ENCODE data around the gene ZNF324. TPM values are rescaled to one million over a fixed set of nuclear protein-coding genes. Genes with fewer than 3 reads are reported as not detected.
A peak's percentile ranks its signal among the peaks of the same experiment; 100 is the strongest.

The ZNF324 gene
- total and polyA plus RNA-seq, 2 of the 13 experiments (the other 11 are each of a cell fraction or from before 2014, with no cell fraction given): 1.1 to 4.7 TPM

DNA sequence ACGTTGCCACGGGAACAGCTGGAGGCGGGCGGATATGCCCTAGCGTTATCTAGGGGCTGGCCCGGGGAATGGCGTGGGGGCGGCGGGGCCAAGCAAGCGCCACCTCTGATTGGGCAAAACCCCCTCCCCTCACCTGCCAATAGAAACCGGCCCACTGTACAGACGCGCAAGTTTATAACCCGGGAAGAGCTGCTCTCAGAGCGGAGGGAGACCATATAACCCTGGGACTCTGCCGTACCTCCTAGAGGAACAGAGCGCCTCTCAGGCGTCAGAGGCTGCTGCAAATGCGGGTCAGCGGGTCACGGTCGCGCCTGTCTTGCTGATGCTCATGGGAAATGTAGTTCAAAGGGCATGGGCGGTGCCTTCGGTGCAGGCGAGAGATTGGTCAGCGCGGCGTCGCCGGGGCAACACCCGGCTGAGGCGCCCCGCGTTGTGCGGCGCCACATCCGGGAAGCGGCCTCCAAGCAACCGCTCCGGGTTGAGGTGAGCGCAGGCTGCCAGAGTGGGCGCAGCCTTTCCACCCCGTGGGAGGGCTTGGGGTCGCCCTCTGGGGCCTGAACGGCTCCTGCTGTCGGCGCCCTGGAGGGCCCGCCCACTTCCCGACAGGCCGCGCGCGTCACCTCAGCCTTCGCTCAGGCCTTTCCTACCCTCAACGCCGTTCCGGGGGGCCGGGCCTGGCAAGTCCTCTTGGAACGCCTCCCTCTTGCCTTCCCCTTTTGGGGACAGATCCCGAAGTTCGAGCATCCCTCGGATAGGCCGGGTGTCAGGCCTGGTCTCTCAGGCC is 9.0 kb downstream of the ZNF324 start, which contains the start of gene ZNF446 (continued):
- TF ChIP-seq, protein P1, sequence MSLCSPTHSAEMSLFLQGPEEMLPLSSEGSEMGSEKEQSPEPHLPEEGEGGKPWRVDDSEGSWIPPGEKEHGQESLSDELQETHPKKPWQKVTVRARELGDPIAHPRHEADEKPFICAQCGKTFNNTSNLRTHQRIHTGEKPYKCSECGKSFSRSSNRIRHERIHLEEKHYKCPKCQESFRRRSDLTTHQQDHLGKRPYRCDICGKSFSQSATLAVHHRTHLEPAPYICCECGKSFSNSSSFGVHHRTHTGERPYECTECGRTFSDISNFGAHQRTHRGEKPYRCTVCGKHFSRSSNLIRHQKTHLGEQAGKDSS (CRISPR knock-in tag; IDR thresholded peaks at IDR 0.05; ENCODE audit: borderline replicate concordance, low read depth): no peak; the same call in 1 of the 2 replicates
- TF ChIP-seq, protein P2, sequence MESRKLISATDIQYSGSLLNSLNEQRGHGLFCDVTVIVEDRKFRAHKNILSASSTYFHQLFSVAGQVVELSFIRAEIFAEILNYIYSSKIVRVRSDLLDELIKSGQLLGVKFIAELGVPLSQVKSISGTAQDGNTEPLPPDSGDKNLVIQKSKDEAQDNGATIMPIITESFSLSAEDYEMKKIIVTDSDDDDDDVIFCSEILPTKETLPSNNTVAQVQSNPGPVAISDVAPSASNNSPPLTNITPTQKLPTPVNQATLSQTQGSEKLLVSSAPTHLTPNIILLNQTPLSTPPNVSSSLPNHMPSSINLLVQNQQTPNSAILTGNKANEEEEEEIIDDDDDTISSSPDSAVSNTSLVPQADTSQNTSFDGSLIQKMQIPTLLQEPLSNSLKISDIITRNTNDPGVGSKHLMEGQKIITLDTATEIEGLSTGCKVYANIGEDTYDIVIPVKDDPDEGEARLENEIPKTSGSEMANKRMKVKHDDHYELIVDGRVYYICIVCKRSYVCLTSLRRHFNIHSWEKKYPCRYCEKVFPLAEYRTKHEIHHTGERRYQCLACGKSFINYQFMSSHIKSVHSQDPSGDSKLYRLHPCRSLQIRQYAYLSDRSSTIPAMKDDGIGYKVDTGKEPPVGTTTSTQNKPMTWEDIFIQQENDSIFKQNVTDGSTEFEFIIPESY (CRISPR knock-in tag; IDR thresholded peaks at IDR 0.05): no peak
- TF ChIP-seq POGZ (CRISPR knock-in tag; IDR thresholded peaks at IDR 0.05) (0 out of 2 replicates have a peak, but pooled peaks have one; percentile 9), PCBP1 (IDR thresholded peaks at IDR 0.05; ENCODE audit: borderline replicate concordance, low read depth, low read length) (0 out of 2 replicates have a peak, but pooled peaks have one; percentile 36), KAT8 (CRISPR knock-in tag; IDR thresholded peaks at IDR 0.05) (peak; percentile 76), NFYB (CRISPR knock-in tag; IDR thresholded peaks at IDR 0.05) (peak; percentile 83), YEATS4 (CRISPR knock-in tag; IDR thresholded peaks at IDR 0.05; ENCODE audit: borderline replicate concordance) (peak; percentile 71), ZNF572 (CRISPR knock-in tag; IDR thresholded peaks at IDR 0.05) (peak; percentile 45; the same call in 1 of the 2 replicates), MIER3 (CRISPR knock-in tag; IDR thresholded peaks at IDR 0.05; ENCODE audit: borderline replicate concordance) (0 out of 2 replicates have a peak, but pooled peaks have one; percentile 1), SOX5 (CRISPR knock-in tag; IDR thresholded peaks at IDR 0.05; ENCODE audit: borderline replicate concordance) (peak; percentile 2; the same call in 1 of the 2 replicates), ZSCAN21 (CRISPR knock-in tag; IDR thresholded peaks at IDR 0.05; ENCODE audit: borderline replicate concordance) (peak; percentile 54)
- TF ChIP-seq, protein P3, sequence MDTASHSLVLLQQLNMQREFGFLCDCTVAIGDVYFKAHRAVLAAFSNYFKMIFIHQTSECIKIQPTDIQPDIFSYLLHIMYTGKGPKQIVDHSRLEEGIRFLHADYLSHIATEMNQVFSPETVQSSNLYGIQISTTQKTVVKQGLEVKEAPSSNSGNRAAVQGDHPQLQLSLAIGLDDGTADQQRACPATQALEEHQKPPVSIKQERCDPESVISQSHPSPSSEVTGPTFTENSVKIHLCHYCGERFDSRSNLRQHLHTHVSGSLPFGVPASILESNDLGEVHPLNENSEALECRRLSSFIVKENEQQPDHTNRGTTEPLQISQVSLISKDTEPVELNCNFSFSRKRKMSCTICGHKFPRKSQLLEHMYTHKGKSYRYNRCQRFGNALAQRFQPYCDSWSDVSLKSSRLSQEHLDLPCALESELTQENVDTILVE (CRISPR knock-in tag; IDR thresholded peaks at IDR 0.05): no peak
- TF ChIP-seq, protein P4, sequence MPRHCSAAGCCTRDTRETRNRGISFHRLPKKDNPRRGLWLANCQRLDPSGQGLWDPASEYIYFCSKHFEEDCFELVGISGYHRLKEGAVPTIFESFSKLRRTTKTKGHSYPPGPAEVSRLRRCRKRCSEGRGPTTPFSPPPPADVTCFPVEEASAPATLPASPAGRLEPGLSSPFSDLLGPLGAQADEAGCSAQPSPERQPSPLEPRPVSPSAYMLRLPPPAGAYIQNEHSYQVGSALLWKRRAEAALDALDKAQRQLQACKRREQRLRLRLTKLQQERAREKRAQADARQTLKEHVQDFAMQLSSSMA (CRISPR knock-in tag; IDR thresholded peaks at IDR 0.05): no peak
- TF ChIP-seq, protein P5, sequence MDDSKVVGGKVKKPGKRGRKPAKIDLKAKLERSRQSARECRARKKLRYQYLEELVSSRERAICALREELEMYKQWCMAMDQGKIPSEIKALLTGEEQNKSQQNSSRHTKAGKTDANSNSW (CRISPR knock-in tag; IDR thresholded peaks at IDR 0.05; ENCODE audit: borderline replicate concordance): peak; percentile 21; the same call in 1 of the 2 replicates
- TF ChIP-seq, protein P6, sequence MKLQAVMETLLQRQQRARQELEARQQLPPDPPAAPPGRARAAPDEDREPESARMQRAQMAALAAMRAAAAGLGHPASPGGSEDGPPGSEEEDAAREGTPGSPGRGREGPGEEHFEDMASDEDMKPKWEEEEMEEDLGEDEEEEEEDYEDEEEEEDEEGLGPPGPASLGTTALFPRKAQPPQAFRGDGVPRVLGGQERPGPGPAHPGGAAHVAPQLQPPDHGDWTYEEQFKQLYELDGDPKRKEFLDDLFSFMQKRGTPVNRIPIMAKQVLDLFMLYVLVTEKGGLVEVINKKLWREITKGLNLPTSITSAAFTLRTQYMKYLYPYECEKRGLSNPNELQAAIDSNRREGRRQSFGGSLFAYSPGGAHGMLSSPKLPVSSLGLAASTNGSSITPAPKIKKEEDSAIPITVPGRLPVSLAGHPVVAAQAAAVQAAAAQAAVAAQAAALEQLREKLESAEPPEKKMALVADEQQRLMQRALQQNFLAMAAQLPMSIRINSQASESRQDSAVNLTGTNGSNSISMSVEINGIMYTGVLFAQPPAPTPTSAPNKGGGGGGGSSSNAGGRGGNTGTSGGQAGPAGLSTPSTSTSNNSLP (IDR thresholded peaks at IDR 0.05; ENCODE audit: low read depth, low read length): 0 out of 2 replicates have a peak, but pooled peaks have one; percentile 10
- TF ChIP-seq, protein P7, sequence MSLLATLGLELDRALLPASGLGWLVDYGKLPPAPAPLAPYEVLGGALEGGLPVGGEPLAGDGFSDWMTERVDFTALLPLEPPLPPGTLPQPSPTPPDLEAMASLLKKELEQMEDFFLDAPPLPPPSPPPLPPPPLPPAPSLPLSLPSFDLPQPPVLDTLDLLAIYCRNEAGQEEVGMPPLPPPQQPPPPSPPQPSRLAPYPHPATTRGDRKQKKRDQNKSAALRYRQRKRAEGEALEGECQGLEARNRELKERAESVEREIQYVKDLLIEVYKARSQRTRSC (CRISPR knock-in tag; IDR thresholded peaks at IDR 0.05; ENCODE audit: low read depth): 0 out of 2 replicates have a peak, but pooled peaks have one; percentile 51
- TF ChIP-seq, protein P8, sequence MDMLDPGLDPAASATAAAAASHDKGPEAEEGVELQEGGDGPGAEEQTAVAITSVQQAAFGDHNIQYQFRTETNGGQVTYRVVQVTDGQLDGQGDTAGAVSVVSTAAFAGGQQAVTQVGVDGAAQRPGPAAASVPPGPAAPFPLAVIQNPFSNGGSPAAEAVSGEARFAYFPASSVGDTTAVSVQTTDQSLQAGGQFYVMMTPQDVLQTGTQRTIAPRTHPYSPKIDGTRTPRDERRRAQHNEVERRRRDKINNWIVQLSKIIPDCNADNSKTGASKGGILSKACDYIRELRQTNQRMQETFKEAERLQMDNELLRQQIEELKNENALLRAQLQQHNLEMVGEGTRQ (IDR thresholded peaks at IDR 0.05; ENCODE audit: low read depth, low read length): no peak
- TF ChIP-seq, protein P8 (CRISPR knock-in tag; IDR thresholded peaks at IDR 0.05; ENCODE audit: borderline replicate concordance): peak; percentile 44; the same call in 1 of the 2 replicates
